ENCODE results near the gene SIX2. TPM values are rescaled to one million over a fixed set of nuclear protein-coding genes. Genes with fewer than 3 reads are reported as not detected.
A peak's percentile ranks its signal among the peaks of the same experiment; 100 is the strongest.

SIX2 gene
- polyA plus RNA-seq, 5 donors, result 0.10 to 0.91 (median 0.35) TPM

DNA sequence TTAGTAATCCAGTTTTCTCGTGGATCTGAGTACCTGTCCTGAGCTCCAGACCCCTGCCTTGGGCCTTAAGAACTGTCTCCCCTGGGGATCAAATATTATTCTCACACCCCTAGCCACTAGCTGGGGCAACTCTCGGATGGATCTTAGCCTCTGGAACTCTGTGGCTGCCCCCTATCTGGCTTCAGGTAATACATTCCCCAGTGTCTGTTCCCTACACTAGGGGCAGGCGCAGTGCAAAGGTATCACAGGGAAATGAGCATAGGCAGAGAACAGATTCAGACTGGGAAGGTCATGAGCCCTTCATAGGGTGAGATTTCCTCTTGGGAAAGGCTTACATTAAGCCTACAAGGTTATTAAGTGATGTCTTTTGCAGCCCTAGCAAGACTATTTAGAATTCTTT, 11.2 kb upstream of the SIX2 start:
- no peak for DNase-seq

DNA sequence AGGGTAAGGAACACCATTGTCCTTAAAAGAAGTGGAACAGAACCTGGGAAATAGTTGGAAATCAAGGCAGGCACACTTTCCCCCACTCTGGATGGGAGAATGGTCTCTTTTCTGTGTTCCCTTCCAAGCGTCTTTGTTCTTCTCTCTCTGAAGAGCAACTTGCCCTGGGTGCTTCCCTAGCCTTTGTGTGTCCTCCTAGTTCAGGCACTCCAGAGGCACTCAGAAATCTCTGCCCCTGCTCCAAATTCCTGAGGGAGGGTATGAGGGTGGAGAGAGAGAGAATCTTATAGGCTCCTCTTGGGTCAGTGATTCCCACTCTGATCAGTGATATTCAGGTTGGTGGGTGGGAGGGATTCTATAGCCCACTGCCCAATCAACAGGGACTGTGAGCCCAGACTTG, 8.8 kb upstream of the SIX2 start:
- DNase-seq, result no peak

- no peak for DNase-seq
Measured at GRCh38 chr2:45014831-45015230, 5.6 kb upstream of the SIX2 start.

GRCh38 chr2:45014016-45014702, 4.9 kb upstream of the SIX2 start:
- peak in 1 of 2 donors; percentile 56 for DNase-seq

- no peak for DNase-seq
Measured at GRCh38 chr2:45013229-45014015, 4.2 kb upstream of the SIX2 start.

DNA sequence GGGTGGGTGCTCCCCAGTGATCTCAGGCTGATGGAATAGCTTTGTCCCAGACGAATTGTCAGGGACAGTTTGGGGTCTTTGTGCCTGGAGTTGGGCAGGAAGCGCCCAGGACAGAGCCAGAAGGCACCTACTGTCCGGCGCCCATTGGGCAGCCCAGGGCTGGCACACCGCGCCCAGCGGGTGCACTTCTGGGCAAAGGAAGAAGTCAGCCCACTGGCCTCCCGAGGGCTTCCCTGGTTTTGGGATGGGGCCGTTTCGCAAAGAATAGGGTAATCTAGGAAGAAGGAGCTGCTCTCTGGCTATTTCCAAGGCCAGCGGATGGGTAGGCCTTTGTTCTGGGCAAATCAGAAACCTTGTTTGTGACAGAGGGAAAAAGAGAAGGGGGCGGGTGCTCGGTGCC, 3.5 kb upstream of the SIX2 start:
- no peak for DNase-seq

GRCh38 chr2:45011621-45012602, 2.7 kb upstream of the SIX2 start:
- DNase-seq, result no peak

DNA sequence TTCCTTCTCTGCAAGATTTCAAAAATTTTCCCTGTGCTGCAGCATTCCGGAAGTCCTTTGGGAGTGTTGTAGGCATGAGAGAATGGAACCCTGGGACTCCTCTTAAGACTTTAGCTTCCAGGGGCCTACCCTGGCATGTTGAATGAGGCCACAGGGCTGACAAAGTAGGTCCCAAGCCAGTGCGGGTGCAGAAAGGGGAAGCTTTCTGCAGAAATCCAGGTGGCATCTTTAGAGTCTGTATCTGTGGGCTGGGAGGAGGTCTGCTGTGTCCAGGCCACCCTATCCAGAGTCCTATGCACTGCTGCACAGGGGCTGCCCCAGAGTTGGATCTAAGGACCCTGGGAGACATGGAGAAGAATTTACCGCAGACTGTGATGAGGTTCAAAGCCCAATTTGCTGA, 1.9 kb upstream of the SIX2 start:
- DNase-seq, result no peak

- no peak for DNase-seq
Measured at GRCh38 chr2:45010702-45011012, 1.4 kb upstream of the SIX2 start.

- DNase-seq, result peak in 1 of 2 donors; percentile 84
Measured at GRCh38 chr2:45009928-45010701, 863 bp upstream of the SIX2 start.

- DNase-seq, result no peak
Measured at GRCh38 chr2:45008296-45009129, 739 bp downstream of the SIX2 start.

DNA sequence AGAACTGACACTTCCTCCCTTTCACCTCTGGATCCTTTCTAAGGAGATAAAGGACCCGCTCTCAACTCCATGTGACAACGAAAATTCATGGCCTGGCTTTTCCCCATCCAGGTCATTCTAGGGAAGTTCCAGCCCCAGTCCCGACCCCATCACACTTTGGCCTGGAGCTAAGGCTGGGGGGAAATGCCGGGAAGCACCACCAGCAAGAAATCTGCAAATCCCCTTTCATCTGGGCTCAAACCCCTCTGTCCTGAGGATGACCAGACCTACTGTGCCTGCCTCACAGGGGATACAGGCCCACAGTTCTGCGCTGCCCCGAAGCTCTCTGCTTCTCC, 1.3 kb downstream of the SIX2 start:
- no peak for DNase-seq

DNA sequence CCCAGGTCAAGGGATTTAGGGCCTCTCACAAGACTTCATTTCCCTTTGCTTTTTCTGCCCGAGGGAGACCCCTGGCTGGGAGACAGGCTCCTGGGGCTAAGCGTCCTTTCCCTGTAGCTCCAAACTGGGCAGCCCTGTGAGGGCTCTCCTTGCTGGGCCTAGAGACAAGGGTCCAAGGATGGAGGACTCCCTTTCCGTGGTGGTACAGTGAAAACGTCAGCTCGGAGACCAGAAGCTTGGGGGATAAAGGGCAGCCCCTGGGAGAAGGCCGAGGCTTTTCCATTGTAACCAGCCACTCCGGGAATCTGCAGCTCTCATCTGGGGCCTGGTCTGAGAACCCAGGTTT, 2.3 kb downstream of the SIX2 start:
- DNase-seq, result no peak

DNA sequence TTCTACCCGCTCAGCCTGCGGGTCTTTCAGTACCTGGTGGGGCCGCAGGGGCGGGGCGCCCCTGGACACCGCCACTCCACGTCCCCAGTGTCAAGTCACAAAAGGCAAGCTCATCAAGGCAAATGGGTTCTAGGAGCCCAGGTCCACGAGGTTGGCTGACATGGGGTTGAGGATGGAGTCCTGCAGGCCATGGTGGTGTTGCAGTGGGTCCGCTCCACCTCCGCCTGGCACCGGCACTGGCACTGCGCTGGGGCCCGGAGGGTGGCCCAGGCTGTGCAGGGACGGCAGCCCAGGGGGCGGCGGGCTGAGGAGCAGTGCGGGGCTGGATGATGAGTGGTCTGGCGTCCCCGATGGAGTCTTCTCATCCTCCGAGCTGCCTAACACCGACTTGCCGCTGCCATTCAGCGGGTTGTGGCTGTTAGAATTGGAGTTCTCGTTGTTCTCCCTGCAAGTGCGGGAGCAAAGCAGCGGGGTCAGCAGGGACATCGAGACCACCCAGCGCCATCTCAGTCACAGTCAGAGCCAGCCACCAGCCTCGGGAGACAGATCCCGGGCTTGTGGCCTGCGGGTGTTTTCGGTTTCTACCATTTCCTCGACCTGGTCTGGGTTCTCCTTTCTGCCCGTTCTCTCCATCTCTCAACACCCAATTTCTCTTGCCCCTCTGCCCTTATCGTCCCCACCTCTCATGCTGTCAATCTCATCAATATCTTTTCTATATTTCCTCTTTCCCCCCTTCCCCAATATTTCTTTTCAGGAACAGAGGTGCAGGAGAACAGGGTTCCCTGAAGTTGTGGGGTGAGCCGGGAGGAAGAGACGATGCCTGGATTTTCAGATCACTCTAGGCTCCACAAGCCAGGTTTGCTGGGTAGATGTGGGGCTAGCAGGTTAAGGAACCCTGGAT, 3.0 kb downstream of the SIX2 start:
- DNase-seq, result no peak

DNA sequence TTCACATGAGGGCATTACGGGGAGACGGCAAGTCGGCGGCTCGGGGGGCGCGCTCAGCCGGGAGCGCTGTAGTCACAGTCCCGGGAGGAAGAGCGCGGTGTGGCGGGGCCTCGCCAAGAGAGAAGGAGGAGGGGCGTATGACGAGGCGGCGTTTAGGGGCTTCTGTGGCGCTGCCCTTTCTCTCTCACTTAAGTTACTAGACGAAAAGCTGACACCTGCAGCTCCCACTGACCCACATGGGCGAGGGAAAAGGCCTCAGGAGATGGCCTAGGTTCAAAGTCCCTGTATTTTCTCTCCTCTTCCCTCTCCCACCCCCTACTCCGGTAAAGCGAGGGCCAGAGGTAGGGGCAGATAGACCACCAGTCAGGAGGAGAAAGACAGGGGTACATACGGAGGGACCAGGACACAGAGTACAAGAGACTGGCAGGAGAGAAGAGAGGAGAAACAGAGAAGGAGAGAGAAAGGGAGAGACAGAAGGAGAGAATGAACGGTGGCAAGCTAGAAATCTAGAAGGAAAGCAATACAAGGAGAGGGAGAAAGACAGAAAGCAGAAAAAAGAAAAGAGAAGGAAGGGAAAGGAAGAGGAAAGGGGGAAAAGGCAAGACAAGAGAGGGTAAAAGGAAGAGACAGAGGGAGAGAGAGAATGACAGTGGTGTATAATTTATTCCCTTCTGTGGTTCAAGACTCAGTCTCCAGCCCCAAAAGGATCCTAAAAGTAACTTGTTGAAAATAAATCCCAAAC, 3.8 kb downstream of the SIX2 start:
- DNase-seq, result no peak

DNA sequence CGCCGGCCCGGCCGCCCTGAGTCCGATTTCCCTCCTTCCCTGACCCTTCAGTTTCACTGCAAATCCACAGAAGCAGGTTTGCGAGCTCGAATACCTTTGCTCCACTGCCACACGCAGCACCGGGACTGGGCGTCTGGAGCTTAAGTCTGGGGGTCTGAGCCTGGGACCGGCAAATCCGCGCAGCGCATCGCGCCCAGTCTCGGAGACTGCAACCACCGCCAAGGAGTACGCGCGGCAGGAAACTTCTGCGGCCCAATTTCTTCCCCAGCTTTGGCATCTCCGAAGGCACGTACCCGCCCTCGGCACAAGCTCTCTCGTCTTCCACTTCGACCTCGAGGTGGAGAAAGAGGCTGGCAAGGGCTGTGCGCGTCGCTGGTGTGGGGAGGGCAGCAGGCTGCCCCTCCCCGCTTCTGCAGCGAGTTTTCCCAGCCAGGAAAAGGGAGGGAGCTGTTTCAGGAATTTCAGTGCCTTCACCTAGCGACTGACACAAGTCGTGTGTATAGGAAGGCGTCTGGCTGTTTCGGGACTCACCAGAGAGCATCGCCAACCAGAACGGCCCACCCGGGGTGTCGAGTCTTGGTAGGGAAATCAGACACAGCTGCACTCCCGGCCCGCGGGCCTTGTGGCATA, 4.6 kb downstream of the SIX2 start:
- no peak for DNase-seq

DNA sequence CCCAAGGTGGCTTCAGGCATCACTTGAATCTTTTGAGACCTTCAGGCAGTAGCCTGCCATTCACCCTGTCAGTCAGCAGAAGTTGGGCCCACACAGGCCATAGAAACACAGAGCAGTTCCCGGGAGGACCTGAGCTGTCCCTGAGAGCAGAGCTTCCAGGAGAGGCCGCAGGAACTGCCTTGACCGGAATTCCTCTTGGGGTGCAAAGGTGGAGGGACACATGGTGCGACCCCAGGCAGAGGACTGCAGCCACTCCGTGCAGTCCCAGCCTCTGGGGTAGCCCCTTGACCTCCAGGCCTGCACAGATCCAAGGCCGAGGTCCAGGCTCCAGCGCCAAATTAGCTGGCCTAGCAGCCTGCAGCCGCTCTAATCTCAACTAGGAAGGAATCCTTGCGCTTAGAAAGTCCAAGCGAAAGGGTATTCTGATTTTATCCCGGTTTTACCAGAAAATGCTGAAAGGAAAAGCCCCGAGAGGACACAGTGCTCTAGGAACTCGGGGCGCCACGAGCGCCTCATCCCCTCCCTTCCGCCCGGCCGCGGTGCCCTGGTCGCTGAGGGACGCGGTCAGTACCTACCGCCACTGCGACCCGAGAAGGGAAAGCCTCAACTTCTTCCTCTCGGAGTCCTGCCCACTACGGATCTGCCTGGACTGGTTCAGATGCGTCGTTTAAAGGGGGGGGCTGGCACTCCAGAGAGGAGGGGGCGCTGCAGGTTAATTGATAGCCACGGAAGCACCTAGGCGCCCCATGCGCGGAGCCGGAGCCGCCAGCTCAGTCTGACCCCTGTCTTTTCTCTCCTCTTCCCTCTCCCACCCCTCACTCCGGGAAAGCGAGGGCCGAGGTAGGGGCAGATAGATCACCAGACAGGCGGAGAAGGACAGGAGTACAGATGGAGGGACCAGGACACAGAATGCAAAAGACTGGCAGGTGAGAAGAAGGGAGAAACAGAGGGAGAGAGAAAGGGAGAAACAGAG, 5.4 kb downstream of the SIX2 start:
- DNase-seq, result no peak

All from right lung (tissue), 5 donors.